IPS DF 4.7 (cell line): ENCODE data around the gene PRR18.
"Not testable (repeated sequence)": the region's sequence is repeated elsewhere in the genome, so short reads cannot be mapped to it uniquely, and the experiment has no call there.

ENCODE experiments used
- DNase-seq: peaks from one replicate; pipeline ENCODE4 v3.0.0-alpha.2; 2013; ENCODE audit warnings: low spot score; ENCODE audit errors: extremely low read depth

Gene PRR18

GRCh38 chr6:166308033-166308768, at the start of gene PRR18:
TSS of gene PRR18 (minus strand) at chr6:166308392. CDS start at chr6:166308142, 250 bp downstream.
- DNase-seq, result no peak

GRCh38 chr6:166355552-166355951, 47.4 kb upstream of the PRR18 start:
- DNase-seq, result no peak

GRCh38 chr6:166354965-166355364, 46.8 kb upstream of the PRR18 start:
- no peak for DNase-seq

GRCh38 chr6:166354143-166354542, 46.0 kb upstream of the PRR18 start:
- no peak for DNase-seq

GRCh38 chr6:166353507-166353906, 45.3 kb upstream of the PRR18 start:
- DNase-seq, result no peak

GRCh38 chr6:166352923-166353322, 44.7 kb upstream of the PRR18 start:
- no peak for DNase-seq

GRCh38 chr6:166351715-166352285, 43.6 kb upstream of the PRR18 start:
- no peak for DNase-seq

- no peak for DNase-seq
These were observed 40.2 kb upstream of the PRR18 start for GRCh38 chr6:166348305-166348949.

- DNase-seq, result no peak
These were observed 38.8 kb upstream of the PRR18 start for GRCh38 chr6:166346965-166347364.

GRCh38 chr6:166346449-166346848, 38.3 kb upstream of the PRR18 start:
- DNase-seq, result no peak

- not testable (repeated sequence) for DNase-seq
These were observed 37.5 kb upstream of the PRR18 start for GRCh38 chr6:166345672-166346071.

GRCh38 chr6:166344921-166345320, 36.7 kb upstream of the PRR18 start:
- not testable (repeated sequence) for DNase-seq

- DNase-seq, result no peak
These were observed 36.0 kb upstream of the PRR18 start for GRCh38 chr6:166344240-166344639.

GRCh38 chr6:166343150-166343487, 34.9 kb upstream of the PRR18 start:
- no peak for DNase-seq

- no peak for DNase-seq
These were observed 34.4 kb upstream of the PRR18 start, which contains the start of gene SFT2D1 for GRCh38 chr6:166342349-166343149. TSS of gene SFT2D1 (minus strand) at chr6:166342545. CDS start at chr6:166342481, 64 bp downstream.

- DNase-seq, result no peak
These were observed 33.8 kb upstream of the PRR18 start for GRCh38 chr6:166341977-166342348.

- no peak for DNase-seq
These were observed 33.3 kb upstream of the PRR18 start for GRCh38 chr6:166341464-166341863.

GRCh38 chr6:166338854-166339253, 30.7 kb upstream of the PRR18 start:
- no peak for DNase-seq

GRCh38 chr6:166336847-166337246, 28.7 kb upstream of the PRR18 start:
- no peak for DNase-seq

GRCh38 chr6:166335378-166336302, 27.4 kb upstream of the PRR18 start:
- DNase-seq, result no peak

- no peak for DNase-seq
These were observed 26.7 kb upstream of the PRR18 start for GRCh38 chr6:166334878-166335277.
